Measurements from ENCODE around the gene ZFPM1.
"Not testable (repeated sequence)": the region's sequence is repeated elsewhere in the genome, so short reads cannot be mapped to it uniquely, and the experiment has no call there.

DNA sequence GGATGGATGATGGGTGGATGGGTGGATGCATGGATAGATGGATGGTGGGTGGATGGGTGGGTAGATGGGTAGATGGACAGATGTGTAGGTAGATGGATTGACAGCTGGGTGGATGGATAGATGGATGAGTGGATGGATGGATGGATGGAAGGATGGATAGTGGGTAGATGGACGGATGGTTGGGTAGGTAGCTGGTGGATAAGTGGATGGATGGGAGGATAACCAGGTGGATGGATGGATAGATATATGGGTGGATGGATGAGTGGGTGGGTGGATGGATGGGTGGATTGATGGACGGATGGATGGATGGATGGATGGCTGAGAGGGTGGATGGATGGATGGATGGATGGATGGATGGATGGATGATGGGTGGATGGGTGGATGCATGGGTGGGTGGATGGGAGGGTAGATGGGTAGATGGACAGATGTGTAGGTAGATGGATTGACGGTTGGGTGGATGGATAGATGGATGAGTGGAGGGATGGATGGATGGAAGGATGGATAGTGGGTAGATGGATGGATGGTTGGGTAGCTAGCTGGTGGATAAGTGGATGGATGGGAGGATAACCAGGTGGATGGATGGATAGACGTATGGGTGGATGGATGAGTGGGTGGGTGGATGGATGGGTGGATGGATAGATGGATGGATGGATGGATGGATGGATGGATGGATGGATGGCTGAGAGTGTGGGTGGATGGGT, 65.5 kb downstream of the ZFPM1 start:
- not testable (repeated sequence) for TF ChIP-seq POLR2A (IDR thresholded peaks at IDR 0.05)
- TF ChIP-seq, protein P1, sequence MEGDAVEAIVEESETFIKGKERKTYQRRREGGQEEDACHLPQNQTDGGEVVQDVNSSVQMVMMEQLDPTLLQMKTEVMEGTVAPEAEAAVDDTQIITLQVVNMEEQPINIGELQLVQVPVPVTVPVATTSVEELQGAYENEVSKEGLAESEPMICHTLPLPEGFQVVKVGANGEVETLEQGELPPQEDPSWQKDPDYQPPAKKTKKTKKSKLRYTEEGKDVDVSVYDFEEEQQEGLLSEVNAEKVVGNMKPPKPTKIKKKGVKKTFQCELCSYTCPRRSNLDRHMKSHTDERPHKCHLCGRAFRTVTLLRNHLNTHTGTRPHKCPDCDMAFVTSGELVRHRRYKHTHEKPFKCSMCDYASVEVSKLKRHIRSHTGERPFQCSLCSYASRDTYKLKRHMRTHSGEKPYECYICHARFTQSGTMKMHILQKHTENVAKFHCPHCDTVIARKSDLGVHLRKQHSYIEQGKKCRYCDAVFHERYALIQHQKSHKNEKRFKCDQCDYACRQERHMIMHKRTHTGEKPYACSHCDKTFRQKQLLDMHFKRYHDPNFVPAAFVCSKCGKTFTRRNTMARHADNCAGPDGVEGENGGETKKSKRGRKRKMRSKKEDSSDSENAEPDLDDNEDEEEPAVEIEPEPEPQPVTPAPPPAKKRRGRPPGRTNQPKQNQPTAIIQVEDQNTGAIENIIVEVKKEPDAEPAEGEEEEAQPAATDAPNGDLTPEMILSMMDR (IDR thresholded peaks at IDR 0.05): not testable (repeated sequence)

Measured in thyroid gland (tissue), 4 donors.